Endothelial cell of umbilical vein (primary cell): ENCODE results near the gene GPR4. TPM values are rescaled to one million over a fixed set of nuclear protein-coding genes. Genes with fewer than 3 reads are reported as not detected.

Experiments
- BruUV-seq: library from RNA; stranded (reverse); fragments of 400-500 nt; replicated peaks from 2 replicates; lab custom pipeline; 2021; lab: Mats Ljungman, UMichigan
- CTCF ChIA-PET: fragments of 300-600, 350-600 bp; sonication (Branson Sonifier 250); formaldehyde crosslinking; loops from one replicate; lab custom pipeline; 2021; ENCODE audit warnings: antibody characterized with exemption, inconsistent platforms; lab: Charles Lee
- POLR2A ChIA-PET: fragments of 300-600, 350-600 bp; sonication (Branson Sonifier 250); formaldehyde crosslinking; loops from one replicate; lab custom pipeline; 2021; ENCODE audit warnings: antibody characterized with exemption, inconsistent platforms; lab: Charles Lee
- DNase-seq: peaks from one replicate; pipeline ENCODE4 v3.0.0-alpha.2; 2011; ENCODE audit warnings: low read depth, low spot score
- FAIRE-seq: peaks from 2 replicates; lab custom pipeline; 2011; peaks lifted over from hg19 to GRCh38; lab: Jason Lieb, UNC
- H2AFZ ChIP-seq: 2 replicates; pipeline ENCODE4 v1.6.0; 2012; ENCODE audit warnings: low read depth, low read length, control low read depth, inconsistent platforms
- H3K27ac ChIP-seq: 2 replicates; pipeline ENCODE4 v1.5.1; 2011; ENCODE audit warnings: low read depth, mild to moderate bottlenecking, control low read depth, low read length, moderate library complexity; ENCODE audit not compliant: insufficient read depth
- H3K27me3 ChIP-seq, 2 experiments: 2 replicates each; pipeline versions ENCODE4 v1.6.0 to v1.6.1; 2011; ENCODE audit warnings: low read length in 2 of 2, mixed read lengths in 1 of 2; ENCODE audit not compliant: control insufficient read depth in 2 of 2, insufficient read depth in 2 of 2
- H3K36me3 ChIP-seq, 2 experiments: 2 replicates in 1 of 2; 3 replicates in 1 of 2; pipeline ENCODE4 v1.5.1; 2011; ENCODE audit warnings: low read length in 2 of 2, mild to moderate bottlenecking in 1 of 2, moderate library complexity in 1 of 2; ENCODE audit not compliant: control insufficient read depth in 2 of 2, insufficient read depth in 2 of 2; ENCODE audit errors: extremely low read depth in 1 of 2
- H3K4me1 ChIP-seq: 3 replicates; pipeline ENCODE4 v1.5.1; 2011; ENCODE audit warnings: mild to moderate bottlenecking, low read length; ENCODE audit not compliant: control insufficient read depth, insufficient read depth; ENCODE audit errors: extremely low read depth
- H3K4me2 ChIP-seq: 2 replicates; pipeline ENCODE4 v1.6.1; 2011; ENCODE audit warnings: low read length, control low read depth, mixed read lengths; ENCODE audit not compliant: insufficient read depth
- H3K4me3 ChIP-seq, 3 experiments: fragments of 200-600 bp in 1 of 3; sonication (generic), shearing (Covaris generic) in 1 of 3; replicated peaks in 1 of 3; 2 replicates each; pipeline ENCODE4 v1.5.1; 2011 to 2016; ENCODE audit warnings: control low read depth in 3 of 3, low read length in 3 of 3, mild to moderate bottlenecking in 2 of 3, inconsistent platforms in 1 of 3, low read depth in 1 of 3, moderate library complexity in 1 of 3; ENCODE audit not compliant: insufficient read depth in 1 of 3
- H3K79me2 ChIP-seq: 2 replicates; pipeline ENCODE4 v1.6.0; 2012; ENCODE audit warnings: low read length, inconsistent platforms; ENCODE audit not compliant: control insufficient read depth, insufficient read depth
- H3K9ac ChIP-seq: replicated peaks from 2 replicates; pipeline ENCODE3; 2011; ENCODE audit warnings: low read length, control low read depth; ENCODE audit not compliant: insufficient read depth; ENCODE audit errors: extremely low read depth
- H3K9me1 ChIP-seq: replicated peaks from 3 replicates; pipeline ENCODE4 v1.6.0; 2011; ENCODE audit warnings: mild to moderate bottlenecking, low read length; ENCODE audit not compliant: control insufficient read depth, insufficient read depth; ENCODE audit errors: extremely low read depth
- H3K9me3 ChIP-seq: replicated peaks from 2 replicates; pipeline ENCODE4 v1.5.1; 2012; ENCODE audit warnings: low read length, inconsistent platforms; ENCODE audit not compliant: control insufficient read depth, insufficient read depth
- H4K20me1 ChIP-seq: replicated peaks from 2 replicates; pipeline ENCODE3; 2011; ENCODE audit warnings: mild to moderate bottlenecking, low read length; ENCODE audit not compliant: control insufficient read depth, insufficient read depth; ENCODE audit errors: extremely low read depth
- CTCF ChIP-seq, 2 donors: IDR thresholded peaks; 1 replicate in 1 of 2; 2 replicates in 1 of 2; pipeline ENCODE4 v1.5.1; 2011; ENCODE audit warnings: low read length in 2 of 2, mild to moderate bottlenecking in 2 of 2, moderate library complexity in 2 of 2, control low read depth in 1 of 2, inconsistent platforms in 1 of 2, low read depth in 1 of 2; ENCODE audit not compliant: insufficient read depth in 1 of 2; ENCODE audit errors: extremely low read depth in 1 of 2
- EZH2 ChIP-seq: IDR thresholded peaks from 2 replicates; pipeline ENCODE4 v1.6.1; 2012; ENCODE audit warnings: borderline replicate concordance, low read depth, mild to moderate bottlenecking, moderate library complexity, low read length, inconsistent platforms; ENCODE audit not compliant: severe bottlenecking
- FOS ChIP-seq: IDR thresholded peaks from 2 replicates; pipeline ENCODE4 v1.6.1; 2011; ENCODE audit warnings: mild to moderate bottlenecking, low read length, moderate library complexity, borderline replicate concordance; ENCODE audit not compliant: insufficient read depth
- GATA2 ChIP-seq: IDR thresholded peaks from 2 replicates; pipeline ENCODE4 v1.7.0; 2011; ENCODE audit warnings: low read depth, mild to moderate bottlenecking, moderate library complexity, mixed read lengths, low read length; ENCODE audit not compliant: insufficient read length, insufficient read depth
- JUN ChIP-seq: IDR thresholded peaks from 2 replicates; pipeline ENCODE4 v1.6.1; 2011; ENCODE audit warnings: borderline replicate concordance, low read depth; ENCODE audit not compliant: insufficient read length, insufficient read depth
- MYC ChIP-seq: IDR thresholded peaks from one replicate; pipeline ENCODE4 v1.6.1; 2011; ENCODE audit warnings: mild to moderate bottlenecking, low read depth, low read length
- POLR2A ChIP-seq: IDR thresholded peaks from 2 replicates; pipeline ENCODE4 v1.6.1; 2012; ENCODE audit warnings: low read depth, mild to moderate bottlenecking, control low read depth, low read length
- POLR2AphosphoS5 ChIP-seq: IDR thresholded peaks from 2 replicates; pipeline ENCODE4 v1.6.1; 2012; ENCODE audit warnings: low read depth, mild to moderate bottlenecking, control low read depth, low read length, moderate library complexity; ENCODE audit not compliant: insufficient read depth
- dilution Hi-C: fragments of 300-500 bp; cut with MboI; formaldehyde crosslinking; loops from one replicate; pipeline ENCODE4 v1.15.0; 2019; ENCODE audit warnings: low sequenced_read_pairs; ENCODE audit not compliant: extremely low pct_ligation_motif_present
- intact Hi-C: fragments of 100-400 bp; cut with micrococcal nuclease; formaldehyde crosslinking; loops from one replicate; pipeline ENCODE4 v1.10.0; 2022
- polyA plus RNA-seq, 4 experiments: library from polyadenylated mRNA; depleted of rRNA in 3 of 4; stranded (reverse) in 3 of 4; unstranded in 1 of 4; fragments of >200 nt; gene quantifications; 2 replicates each; pipeline versions ENCODE4 v1.2.1 to v1.2.3, GENCODE V29; 2011 to 2012; ENCODE audit warnings: missing spikeins in 1 of 4
- total RNA-seq: library from RNA; stranded (reverse); gene quantifications from 2 replicates; pipeline ENCODE4 v1.2.3, GENCODE V29; 2021
- TF ChIP-seq, protein P1 (sequence below): IDR thresholded peaks from 2 replicates; pipeline ENCODE4 v1.6.1; 2011; ENCODE audit not compliant: insufficient read depth, insufficient read length

Gene GPR4
- total and polyA plus RNA-seq, 2 donors (not counting 3 experiments of a cell fraction or from before 2014, with no cell fraction given), result 17.9 to 26.7 TPM

GRCh38 chr19:45553464-45553863 is 48.5 kb downstream of the GPR4 start:
- FAIRE-seq, result no peak
- CTCF ChIA-PET, result interaction anchor here (0.8 kb wide), 1 partner anchor 14 kb away, joined by 3 read pairs; no protein-coding TSS in a partner anchor
- no peak for TF ChIP-seq POLR2AphosphoS5
- no peak for TF ChIP-seq POLR2A
- no peak for TF ChIP-seq CTCF (IDR thresholded peaks at IDR 0.05; ENCODE audit: extremely low read depth in 1 of 2, insufficient read depth in 1 of 2, low read depth in 1 of 2, low read length in 2 of 2)
- TF ChIP-seq, protein P1, sequence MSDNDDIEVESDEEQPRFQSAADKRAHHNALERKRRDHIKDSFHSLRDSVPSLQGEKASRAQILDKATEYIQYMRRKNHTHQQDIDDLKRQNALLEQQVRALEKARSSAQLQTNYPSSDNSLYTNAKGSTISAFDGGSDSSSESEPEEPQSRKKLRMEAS, result no peak
- Histone ChIP-seq H3K79me2 (no peaks in the 10 kb centered on the region), H3K36me3 (no peaks in the 10 kb centered on the region), H3K9me1 (no peaks in the 10 kb centered on the region), H3K9me3 (no peaks in the 10 kb centered on the region), H4K20me1 (no peaks in the 10 kb centered on the region), H3K9ac (no peak overlapping the region), H3K4me3 (no peak overlapping the region), H3K27me3 (no peaks in the 10 kb centered on the region), H3K4me1 (no peaks in the 10 kb centered on the region), H3K27ac (no peak overlapping the region), H2AFZ (no peak overlapping the region), H3K4me2 (no peak overlapping the region)
- intact Hi-C loops, result no loop called here
- dilution Hi-C loops, result no loop called here
- DNase-seq, result no peak
- BruUV-seq, result no TSS peak
- POLR2A ChIA-PET, result no interaction called here

DNA sequence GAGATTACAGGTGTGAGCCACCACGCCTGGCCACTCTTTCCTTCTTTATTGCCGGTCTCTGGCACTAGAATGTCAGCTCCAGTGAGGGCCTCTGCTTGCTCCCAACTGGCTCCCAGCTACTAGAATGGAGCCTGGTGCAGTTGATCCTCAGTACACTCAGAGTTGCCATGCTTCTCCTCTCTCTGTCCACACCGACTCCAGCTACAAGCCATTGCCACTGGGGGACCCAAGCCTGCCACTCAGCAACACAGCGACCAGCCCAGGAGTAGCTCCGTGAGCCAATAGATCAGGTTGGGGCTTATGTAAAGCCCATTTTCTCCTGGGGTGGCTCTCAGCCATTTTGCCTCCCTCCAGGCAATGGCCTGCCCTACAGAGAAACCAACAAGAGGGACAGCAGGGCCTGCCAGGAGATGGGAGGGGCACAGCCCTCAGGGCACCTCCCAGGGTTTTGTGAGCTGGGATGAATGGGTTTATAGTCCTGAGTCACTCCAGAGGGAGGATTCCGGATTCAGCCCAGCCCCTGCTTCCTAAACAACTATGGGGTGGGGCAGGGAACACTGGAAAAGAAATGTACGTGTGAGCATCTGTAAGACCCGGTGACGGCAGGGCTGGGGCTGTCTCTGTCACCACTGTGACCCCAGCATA is 53.9 kb downstream of the GPR4 start:
- BruUV-seq, result no TSS peak
- FAIRE-seq (peak; percentile 50), DNase-seq (no peak)
- Histone ChIP-seq H3K9me3 (no peaks in the 10 kb centered on the region), H2AFZ (no peak overlapping the region), H3K9ac (no peak overlapping the region), H3K36me3 (no peaks in the 10 kb centered on the region), H3K4me1 (no peaks in the 10 kb centered on the region), H3K79me2 (no peaks in the 10 kb centered on the region), H4K20me1 (no peaks in the 10 kb centered on the region), H3K9me1 (no peaks in the 10 kb centered on the region), H3K4me3 (no peak overlapping the region), H3K27ac (no peak overlapping the region), H3K27me3 (no peaks in the 10 kb centered on the region), H3K4me2 (no peak overlapping the region)
- ChIA-PET CTCF (interaction anchor here (1.6 to 2.1 kb wide), 3 partner anchors 10 to 94 kb away, joined by 5 to 28 read pairs (median 7); no protein-coding TSS in a partner anchor), POLR2A (no interaction called here)
- dilution Hi-C loops, result no loop called here
- TF ChIP-seq JUN (no peak), GATA2 (no peak), FOS (no peak), EZH2 (no peak), POLR2AphosphoS5 (no peak), POLR2A (no peak), CTCF (IDR thresholded peaks at IDR 0.05; ENCODE audit: extremely low read depth in 1 of 2, insufficient read depth in 1 of 2, low read depth in 1 of 2, low read length in 2 of 2) (no peak), MYC (no peak)
- TF ChIP-seq, protein P1, result no peak
- intact Hi-C loops, result no loop called here
